Nephron (organoid): ENCODE measurements around the gene ECT2.

Experiments
- H3K27ac Mint-ChIP-seq, 3 experiments: 2 replicates each; pipeline ENCODE4 v1.8.0; 2020; ENCODE audit warnings: mixed read lengths in 3 of 3, mild to moderate bottlenecking in 2 of 3, moderate library complexity in 1 of 3
- H3K27me3 Mint-ChIP-seq: 2 replicates; pipeline ENCODE4 v1.8.0; 2021; ENCODE audit warnings: low read depth, mild to moderate bottlenecking, moderate library complexity, mixed read lengths
- H3K36me3 Mint-ChIP-seq: 2 replicates; pipeline ENCODE4 v1.8.0; 2020; ENCODE audit warnings: low read depth, mixed read lengths
- H3K4me1 Mint-ChIP-seq: 2 replicates; pipeline ENCODE4 v1.8.0; 2020; ENCODE audit warnings: mixed read lengths
- H3K4me3 Mint-ChIP-seq, 3 experiments: 2 replicates each; pipeline ENCODE4 v1.8.0; 2020; ENCODE audit warnings: mild to moderate bottlenecking in 3 of 3, mixed read lengths in 3 of 3, moderate library complexity in 2 of 3
- H3K9me3 Mint-ChIP-seq: 2 replicates; pipeline ENCODE4 v1.8.0; 2020; ENCODE audit warnings: mixed read lengths
- TF ChIP-seq, protein P1 (sequence below), 3 experiments: fragments of 200-600 bp; sonication (generic); IDR thresholded peaks; one replicate each; pipeline ENCODE4 v1.5.0; 2021; ENCODE audit warnings: antibody characterized with exemption in 3 of 3; ENCODE audit not compliant: unreplicated experiment in 3 of 3

Gene ECT2

DNA sequence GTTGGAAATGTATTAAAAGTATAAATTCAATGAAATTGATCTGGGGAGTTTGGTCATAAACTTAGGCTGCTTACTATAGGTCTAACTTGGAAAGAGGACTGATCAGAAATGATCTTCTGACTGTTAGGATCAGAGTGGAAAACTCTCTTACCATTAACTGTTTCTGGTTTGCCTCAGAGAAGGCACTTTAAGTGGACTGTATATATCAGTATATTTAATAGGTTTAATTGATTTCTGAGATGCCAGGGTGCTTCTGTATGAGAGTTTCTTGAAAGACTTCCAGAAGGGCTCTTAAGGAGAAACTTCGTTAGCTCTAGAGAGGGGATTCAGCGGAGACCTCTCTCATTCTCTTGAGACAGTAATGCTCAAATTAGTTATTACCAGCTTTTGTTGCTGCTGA is 36.5 kb downstream of the ECT2 start:
- peaks cover 54% of the 10 kb centered on the region for H3K36me3 Mint-ChIP-seq
- H3K4me3 Mint-ChIP-seq = no peak overlapping the region
- H3K9me3 Mint-ChIP-seq = no peaks in the 10 kb centered on the region
- H3K27me3 Mint-ChIP-seq = no peaks in the 10 kb centered on the region
- TF ChIP-seq, protein P1, sequence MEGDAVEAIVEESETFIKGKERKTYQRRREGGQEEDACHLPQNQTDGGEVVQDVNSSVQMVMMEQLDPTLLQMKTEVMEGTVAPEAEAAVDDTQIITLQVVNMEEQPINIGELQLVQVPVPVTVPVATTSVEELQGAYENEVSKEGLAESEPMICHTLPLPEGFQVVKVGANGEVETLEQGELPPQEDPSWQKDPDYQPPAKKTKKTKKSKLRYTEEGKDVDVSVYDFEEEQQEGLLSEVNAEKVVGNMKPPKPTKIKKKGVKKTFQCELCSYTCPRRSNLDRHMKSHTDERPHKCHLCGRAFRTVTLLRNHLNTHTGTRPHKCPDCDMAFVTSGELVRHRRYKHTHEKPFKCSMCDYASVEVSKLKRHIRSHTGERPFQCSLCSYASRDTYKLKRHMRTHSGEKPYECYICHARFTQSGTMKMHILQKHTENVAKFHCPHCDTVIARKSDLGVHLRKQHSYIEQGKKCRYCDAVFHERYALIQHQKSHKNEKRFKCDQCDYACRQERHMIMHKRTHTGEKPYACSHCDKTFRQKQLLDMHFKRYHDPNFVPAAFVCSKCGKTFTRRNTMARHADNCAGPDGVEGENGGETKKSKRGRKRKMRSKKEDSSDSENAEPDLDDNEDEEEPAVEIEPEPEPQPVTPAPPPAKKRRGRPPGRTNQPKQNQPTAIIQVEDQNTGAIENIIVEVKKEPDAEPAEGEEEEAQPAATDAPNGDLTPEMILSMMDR (IDR thresholded peaks at IDR 0.05; ENCODE audit: unreplicated experiment in 3 of 3) = no peak
- H3K4me1 Mint-ChIP-seq = no peaks in the 10 kb centered on the region
- H3K27ac Mint-ChIP-seq = no peak overlapping the region

DNA sequence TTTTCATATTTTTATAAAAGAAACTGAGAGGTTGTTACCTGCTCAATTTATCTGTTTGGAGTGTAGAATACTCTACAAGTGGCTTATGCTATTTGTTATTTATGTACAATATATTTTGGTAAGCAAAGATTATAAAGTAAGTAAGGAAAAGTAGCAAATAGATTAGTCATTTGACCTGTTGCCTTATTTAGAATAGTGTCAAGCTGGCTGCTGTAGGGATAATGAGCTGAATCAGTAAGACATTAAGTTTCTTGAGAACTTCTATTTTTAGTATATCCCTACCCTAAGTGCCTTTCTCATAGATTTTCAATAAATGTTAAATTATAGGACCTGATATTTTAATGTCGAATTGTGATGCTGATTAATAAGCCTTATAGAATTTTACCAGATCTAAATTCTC is 37.2 kb downstream of the ECT2 start:
- H3K4me3 Mint-ChIP-seq = no peak overlapping the region
- no peak overlapping the region for H3K27ac Mint-ChIP-seq
- TF ChIP-seq, protein P1 (IDR thresholded peaks at IDR 0.05; ENCODE audit: unreplicated experiment in 3 of 3) = no peak
- no peaks in the 10 kb centered on the region for H3K27me3 Mint-ChIP-seq
- no peaks in the 10 kb centered on the region for H3K9me3 Mint-ChIP-seq
- H3K36me3 Mint-ChIP-seq = peaks cover 54% of the 10 kb centered on the region
- no peaks in the 10 kb centered on the region for H3K4me1 Mint-ChIP-seq

DNA sequence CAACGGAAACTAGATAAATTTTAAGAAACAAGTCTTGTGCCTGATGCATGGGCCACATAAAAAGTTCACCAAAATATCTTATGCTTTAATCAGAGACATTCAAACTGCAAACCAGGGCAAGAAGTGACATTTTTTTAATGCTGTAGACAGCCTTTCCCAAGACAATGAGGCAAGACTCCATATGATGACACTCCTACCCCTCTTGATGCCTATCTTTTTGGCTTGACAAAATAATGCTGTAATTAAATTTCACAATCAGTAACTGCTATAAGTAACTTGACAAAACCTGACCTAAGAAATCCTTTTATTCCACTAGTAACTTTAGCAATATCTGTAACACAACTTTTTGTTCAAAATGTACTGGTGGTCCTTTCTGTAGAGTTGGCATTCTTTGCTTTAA is 48.7 kb downstream of the ECT2 start:
- no peak overlapping the region for H3K4me3 Mint-ChIP-seq
- H3K36me3 Mint-ChIP-seq = peaks cover 6% of the 10 kb centered on the region
- no peak overlapping the region for H3K27ac Mint-ChIP-seq
- no peaks in the 10 kb centered on the region for H3K9me3 Mint-ChIP-seq
- H3K4me1 Mint-ChIP-seq = no peaks in the 10 kb centered on the region
- peaks cover 3% of the 10 kb centered on the region for H3K27me3 Mint-ChIP-seq
- TF ChIP-seq, protein P1 (IDR thresholded peaks at IDR 0.05; ENCODE audit: unreplicated experiment in 3 of 3) = no peak

DNA sequence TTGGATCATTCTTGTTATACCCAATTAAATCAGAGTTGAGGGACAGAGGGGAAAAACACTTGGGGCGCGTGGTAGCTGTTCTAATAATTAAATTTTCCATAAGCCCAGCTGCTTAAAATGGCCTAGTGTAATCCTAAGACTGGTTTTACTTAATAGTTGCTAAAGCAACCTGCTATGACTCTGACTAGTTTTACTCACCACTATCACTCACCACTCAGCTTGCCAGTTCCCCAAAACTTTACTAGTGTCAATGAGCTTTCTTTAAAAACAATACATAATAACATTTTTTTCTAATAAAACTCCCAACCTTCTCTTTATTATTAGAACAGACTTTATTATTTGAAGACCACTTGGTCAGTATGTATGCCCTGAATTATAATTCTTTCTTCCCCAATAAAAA is 49.6 kb downstream of the ECT2 start:
- Mint-ChIP-seq H3K4me3 (no peak overlapping the region), H3K27me3 (peaks cover 3% of the 10 kb centered on the region), H3K27ac (no peak overlapping the region), H3K36me3 (peaks cover 8% of the 10 kb centered on the region), H3K9me3 (no peaks in the 10 kb centered on the region), H3K4me1 (no peaks in the 10 kb centered on the region)
- TF ChIP-seq, protein P1 (IDR thresholded peaks at IDR 0.05; ENCODE audit: unreplicated experiment in 3 of 3) = no peak

DNA sequence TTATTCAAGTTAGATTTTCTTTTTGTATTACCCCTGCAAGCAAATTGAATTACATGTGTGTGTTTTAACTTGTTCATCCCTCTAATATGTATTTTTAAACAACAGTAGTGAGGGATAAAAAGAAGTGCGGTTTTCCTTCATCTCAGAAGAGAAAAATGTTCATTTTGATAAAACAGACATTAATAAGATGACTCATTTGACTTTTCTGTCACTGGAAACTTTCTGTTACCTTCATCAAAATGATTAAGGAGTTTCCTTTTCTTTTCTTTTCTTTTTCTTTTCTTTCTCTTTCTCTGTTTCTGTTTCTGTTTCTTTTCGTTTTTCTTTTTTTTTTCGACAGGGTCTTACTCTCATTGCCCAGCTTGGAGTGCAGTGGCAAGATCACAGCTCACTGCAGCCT is 53.0 kb downstream of the ECT2 start:
- no peak overlapping the region for H3K27ac Mint-ChIP-seq
- peaks cover 3% of the 10 kb centered on the region for H3K27me3 Mint-ChIP-seq
- no peaks in the 10 kb centered on the region for H3K4me1 Mint-ChIP-seq
- TF ChIP-seq, protein P1 (IDR thresholded peaks at IDR 0.05; ENCODE audit: unreplicated experiment in 3 of 3) = no peak
- H3K4me3 Mint-ChIP-seq = no peak overlapping the region
- peaks cover 14% of the 10 kb centered on the region for H3K36me3 Mint-ChIP-seq
- H3K9me3 Mint-ChIP-seq = no peaks in the 10 kb centered on the region

DNA sequence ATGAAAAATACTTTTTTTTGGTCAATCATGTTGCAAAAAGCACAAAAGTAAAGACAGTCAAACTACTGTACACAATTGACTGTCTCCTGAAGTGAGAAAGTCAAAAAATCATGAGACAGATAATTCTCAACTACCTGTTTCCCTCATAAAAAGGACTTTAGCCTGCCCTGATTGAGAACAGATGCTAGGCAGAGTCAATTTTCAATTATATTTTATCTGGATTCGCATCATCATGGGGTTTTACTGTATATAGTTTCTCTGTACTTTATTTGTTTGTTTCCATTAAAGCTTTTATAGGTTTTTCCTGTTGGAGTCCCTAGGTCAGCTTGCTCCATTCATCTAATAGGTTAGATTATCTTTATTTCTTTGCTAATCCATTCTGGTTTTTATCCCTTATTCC is 53.8 kb downstream of the ECT2 start:
- Mint-ChIP-seq H3K4me3 (no peak overlapping the region), H3K9me3 (no peaks in the 10 kb centered on the region), H3K27ac (no peak overlapping the region), H3K4me1 (no peaks in the 10 kb centered on the region), H3K36me3 (peaks cover 17% of the 10 kb centered on the region), H3K27me3 (peaks cover 3% of the 10 kb centered on the region)
- TF ChIP-seq, protein P1 (IDR thresholded peaks at IDR 0.05; ENCODE audit: unreplicated experiment in 3 of 3) = no peak
